SK-N-MC (cell line): ENCODE measurements around the gene VPS8.

ENCODE experiments used
- DNase-seq: peaks from one replicate; pipeline ENCODE4 v3.0.0-alpha.2; 2011; ENCODE audit warnings: low read depth, low spot score
- H3K27ac ChIP-seq: fragments of 200-600 bp; sonication (generic); 2 replicates; pipeline ENCODE4 v1.5.1; 2016; ENCODE audit warnings: mixed run types
- H3K36me3 ChIP-seq: fragments of 200-600 bp; sonication (generic); 2 replicates; pipeline ENCODE4 v1.6.1; 2017; ENCODE audit warnings: antibody characterized with exemption, low read length, mixed read lengths; ENCODE audit not compliant: insufficient read depth
- H3K4me3 ChIP-seq: fragments of 200-600 bp; sonication (generic); 2 replicates; pipeline ENCODE4 v1.5.1; 2016
- H3K9ac ChIP-seq: fragments of 200-600 bp; sonication (generic); 2 replicates; pipeline ENCODE4 v1.8.0; 2017; ENCODE audit warnings: mixed run types, mixed read lengths; ENCODE audit not compliant: insufficient read length
- H3K9me3 ChIP-seq: fragments of 200-600 bp; sonication (generic); 2 replicates; pipeline ENCODE4 v1.6.1; 2017; ENCODE audit warnings: low read depth, mild to moderate bottlenecking, antibody characterized with exemption, low read length, moderate library complexity, mixed read lengths
- EZH2 ChIP-seq: fragments of 200-600 bp; sonication (generic); IDR thresholded peaks from one replicate; pipeline ENCODE4 v1.6.1; 2017; ENCODE audit warnings: antibody characterized with exemption
- FOXP2 ChIP-seq: optimal IDR thresholded peaks from 2 replicates; pipeline ENCODE3; 2011; ENCODE audit warnings: mild to moderate bottlenecking, moderate library complexity; ENCODE audit not compliant: insufficient read depth; ENCODE audit errors: extremely low read length, control extremely low read depth
- POLR2AphosphoS5 ChIP-seq: IDR thresholded peaks from 2 replicates; pipeline ENCODE4 v1.6.1; 2012; ENCODE audit warnings: mild to moderate bottlenecking, low read depth, low read length, borderline replicate concordance

Gene VPS8

GRCh38 chr3:184770541-184770940 lies 41.4 kb upstream of the VPS8 start:
- no peak for TF ChIP-seq FOXP2
- no peak for TF ChIP-seq POLR2AphosphoS5
- no peak for TF ChIP-seq EZH2
- no peak overlapping the region for H3K9ac ChIP-seq
- H3K36me3 ChIP-seq, result no peaks in the 10 kb centered on the region
- no peaks in the 10 kb centered on the region for H3K9me3 ChIP-seq
- no peak overlapping the region for H3K4me3 ChIP-seq
- no peak overlapping the region for H3K27ac ChIP-seq
- no peak for DNase-seq

GRCh38 chr3:184771301-184772127 lies 40.5 kb upstream of the VPS8 start:
- TF ChIP-seq FOXP2 (no peak), POLR2AphosphoS5 (no peak), EZH2 (no peak)
- H3K9me3 ChIP-seq, result no peaks in the 10 kb centered on the region
- peak overlapping the region; percentile 68 for H3K27ac ChIP-seq
- no peak overlapping the region for H3K4me3 ChIP-seq
- peak overlapping the region; percentile 24 for H3K9ac ChIP-seq
- H3K36me3 ChIP-seq, result no peaks in the 10 kb centered on the region
- no peak for DNase-seq

DNA sequence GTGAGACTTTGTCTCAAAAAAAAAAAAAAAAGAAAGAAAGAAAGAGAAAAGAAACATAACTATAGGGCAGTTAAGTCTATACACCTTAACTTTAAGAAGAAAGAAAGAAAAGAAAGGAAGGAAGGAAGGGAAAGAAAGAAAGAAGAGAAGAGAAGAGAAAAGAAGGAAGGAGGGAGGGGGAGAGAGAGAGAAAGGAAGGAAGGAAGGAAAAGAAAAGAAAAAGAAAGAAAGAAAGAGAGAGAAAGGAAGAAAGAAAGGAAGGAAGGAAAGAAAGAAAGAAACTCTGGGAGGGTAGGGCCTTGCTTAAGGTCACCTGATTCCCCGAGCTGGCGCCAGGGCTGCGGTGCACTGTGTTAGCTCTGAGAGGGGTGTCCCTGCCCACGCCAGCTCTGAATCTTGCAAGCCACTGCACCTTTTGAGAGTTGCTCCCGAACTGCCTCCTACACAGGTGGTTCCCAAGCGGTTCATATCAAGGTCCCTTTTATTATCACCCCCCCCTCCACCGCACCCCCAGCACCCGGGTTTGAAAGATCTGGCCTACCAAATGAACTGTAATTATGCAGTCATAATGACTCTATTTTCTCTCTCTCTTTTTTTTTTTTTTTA lies 39.2 kb upstream of the VPS8 start:
- TF ChIP-seq POLR2AphosphoS5, result no peak; the same call in 1 of the 2 replicates
- no peak for TF ChIP-seq EZH2
- no peak for TF ChIP-seq FOXP2
- H3K9ac ChIP-seq, result peak overlapping the region; percentile 2
- peak overlapping the region; percentile 32 for H3K4me3 ChIP-seq
- peak overlapping the region; percentile 80 for H3K27ac ChIP-seq
- no peak for DNase-seq
- no peaks in the 10 kb centered on the region for H3K36me3 ChIP-seq
- H3K9me3 ChIP-seq, result no peaks in the 10 kb centered on the region

- Histone ChIP-seq H3K36me3 (no peaks in the 10 kb centered on the region), H3K27ac (peak overlapping the region; percentile 80), H3K9ac (peak overlapping the region; percentile 22), H3K9me3 (no peaks in the 10 kb centered on the region), H3K4me3 (peak overlapping the region; percentile 32)
- no peak for TF ChIP-seq FOXP2
- no peak for TF ChIP-seq EZH2
- TF ChIP-seq POLR2AphosphoS5, result no peak
- no peak for DNase-seq
Measured at GRCh38 chr3:184773283-184774186, 38.4 kb upstream of the VPS8 start.

GRCh38 chr3:184776916-184777315 lies 35.0 kb upstream of the VPS8 start:
- no peak for DNase-seq
- no peak for TF ChIP-seq POLR2AphosphoS5
- TF ChIP-seq EZH2, result no peak
- TF ChIP-seq FOXP2, result no peak
- no peaks in the 10 kb centered on the region for H3K9me3 ChIP-seq
- peak overlapping the region; percentile 8 for H3K9ac ChIP-seq
- peak overlapping the region; percentile 43 for H3K27ac ChIP-seq
- H3K36me3 ChIP-seq, result no peaks in the 10 kb centered on the region
- no peak overlapping the region for H3K4me3 ChIP-seq

GRCh38 chr3:184777566-184778356 lies 34.2 kb upstream of the VPS8 start:
- no peak for TF ChIP-seq POLR2AphosphoS5
- no peak for TF ChIP-seq FOXP2
- TF ChIP-seq EZH2, result no peak
- Histone ChIP-seq H3K9me3 (no peaks in the 10 kb centered on the region), H3K4me3 (no peak overlapping the region), H3K36me3 (no peaks in the 10 kb centered on the region), H3K27ac (no peak overlapping the region), H3K9ac (peak overlapping the region; percentile 4)
- peak; percentile 97 for DNase-seq

DNA sequence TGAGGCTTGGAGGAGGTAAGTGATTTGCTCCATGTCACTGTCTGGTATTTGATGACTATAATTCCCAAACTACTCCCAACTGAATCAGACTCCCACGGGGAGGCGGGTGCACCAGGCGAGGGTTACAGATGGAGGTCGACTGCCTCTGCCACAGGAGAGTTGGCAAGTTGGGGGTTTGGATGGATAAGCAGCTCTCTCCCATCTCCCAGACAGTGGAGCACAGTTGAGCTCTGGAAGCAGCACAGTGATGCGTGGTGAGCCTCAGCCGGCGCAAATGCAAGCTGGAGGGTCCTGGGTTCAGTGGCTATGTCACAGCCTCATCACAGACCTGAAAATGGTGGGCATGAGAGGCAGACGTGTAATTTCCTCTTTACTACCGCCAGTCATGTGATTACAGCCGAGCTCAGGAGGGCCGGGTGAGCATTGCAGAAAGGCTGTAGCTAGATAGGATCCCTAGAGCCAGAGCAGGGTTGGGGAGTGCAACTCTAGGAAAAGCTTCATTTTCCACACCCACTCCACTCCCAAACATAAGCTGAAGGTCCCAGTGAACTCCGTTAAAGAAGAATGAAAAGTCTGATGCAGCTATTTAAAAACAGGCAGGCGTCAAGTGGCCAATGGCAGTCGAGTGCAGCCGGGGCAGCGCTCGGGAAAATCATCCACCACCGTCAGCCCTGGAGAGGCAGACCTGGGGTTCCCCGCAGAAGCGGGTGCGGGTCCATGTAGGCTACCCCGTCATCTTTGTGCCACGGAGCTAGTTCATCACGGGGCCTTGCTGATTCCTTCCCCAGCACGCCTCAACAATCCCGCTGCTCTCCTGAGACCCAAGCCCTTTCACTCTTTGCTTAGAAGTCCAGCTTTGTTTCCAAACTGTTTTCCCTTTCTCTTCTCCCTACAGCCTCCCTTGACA lies 33.3 kb upstream of the VPS8 start:
- DNase-seq, result no peak
- H3K9ac ChIP-seq, result no peak overlapping the region
- no peak overlapping the region for H3K4me3 ChIP-seq
- H3K27ac ChIP-seq, result peak overlapping the region; percentile 25; the same call in 1 of the 2 replicates
- no peaks in the 10 kb centered on the region for H3K36me3 ChIP-seq
- TF ChIP-seq EZH2 (no peak), FOXP2 (no peak), POLR2AphosphoS5 (no peak)
- H3K9me3 ChIP-seq, result no peaks in the 10 kb centered on the region
